SHP77 (cell line): Measurements from ENCODE around the gene C9orf50.

ENCODE experiments used
- DNase-seq, 2 experiments: peaks; one replicate each; lab custom pipeline; 2025; lab: John Stamatoyannopoulos, UW

C9orf50 gene

GRCh38 chr9:129590466-129590865 is 30.4 kb downstream of the C9orf50 start:
- DNase-seq = no peak

GRCh38 chr9:129587487-129588262 is 33.2 kb downstream of the C9orf50 start:
- no peak for DNase-seq

- no peak for DNase-seq
Measured at GRCh38 chr9:129586685-129587084, 34.2 kb downstream of the C9orf50 start.

GRCh38 chr9:129586245-129586644 is 34.7 kb downstream of the C9orf50 start:
- DNase-seq = no peak

GRCh38 chr9:129585352-129585751 is 35.5 kb downstream of the C9orf50 start:
- no peak for DNase-seq

GRCh38 chr9:129584136-129584535 is 36.8 kb downstream of the C9orf50 start:
- DNase-seq = peak; percentile 39 to 50

GRCh38 chr9:129583308-129584038 is 37.4 kb downstream of the C9orf50 start:
- no peak for DNase-seq

- DNase-seq = no peak
Measured at GRCh38 chr9:129582855-129583254, 38.0 kb downstream of the C9orf50 start.

GRCh38 chr9:129581505-129582189 is 39.3 kb downstream of the C9orf50 start:
- no peak for DNase-seq

GRCh38 chr9:129580211-129580915 is 40.5 kb downstream of the C9orf50 start:
- DNase-seq = no peak

- DNase-seq = no peak
Measured at GRCh38 chr9:129579294-129579693, 41.6 kb downstream of the C9orf50 start.

- no peak for DNase-seq
Measured at GRCh38 chr9:129576546-129577543, 44.1 kb downstream of the C9orf50 start.

GRCh38 chr9:129575818-129576217 is 45.1 kb downstream of the C9orf50 start:
- DNase-seq = peak in 1 of 2 experiments; percentile 14

- DNase-seq = no peak
Measured at GRCh38 chr9:129574911-129575585, 45.9 kb downstream of the C9orf50 start.

GRCh38 chr9:129573977-129574376 is 46.9 kb downstream of the C9orf50 start:
- no peak for DNase-seq

GRCh38 chr9:129572517-129572916 is 48.4 kb downstream of the C9orf50 start:
- DNase-seq = no peak

- no peak for DNase-seq
Measured at GRCh38 chr9:129572052-129572425, 48.9 kb downstream of the C9orf50 start.

GRCh38 chr9:129571298-129572051 is 49.4 kb downstream of the C9orf50 start:
- no peak for DNase-seq

- DNase-seq = peak; percentile 19 to 26
Measured at GRCh38 chr9:129570450-129571297, 50.2 kb downstream of the C9orf50 start.
